ENCODE data around the gene DNAJB8. TPM values are rescaled to one million over a fixed set of nuclear protein-coding genes. Genes with fewer than 3 reads are reported as not detected.

DNAJB8 gene
- total RNA-seq, 1 experiment from 2014 or later: not detected

DNA sequence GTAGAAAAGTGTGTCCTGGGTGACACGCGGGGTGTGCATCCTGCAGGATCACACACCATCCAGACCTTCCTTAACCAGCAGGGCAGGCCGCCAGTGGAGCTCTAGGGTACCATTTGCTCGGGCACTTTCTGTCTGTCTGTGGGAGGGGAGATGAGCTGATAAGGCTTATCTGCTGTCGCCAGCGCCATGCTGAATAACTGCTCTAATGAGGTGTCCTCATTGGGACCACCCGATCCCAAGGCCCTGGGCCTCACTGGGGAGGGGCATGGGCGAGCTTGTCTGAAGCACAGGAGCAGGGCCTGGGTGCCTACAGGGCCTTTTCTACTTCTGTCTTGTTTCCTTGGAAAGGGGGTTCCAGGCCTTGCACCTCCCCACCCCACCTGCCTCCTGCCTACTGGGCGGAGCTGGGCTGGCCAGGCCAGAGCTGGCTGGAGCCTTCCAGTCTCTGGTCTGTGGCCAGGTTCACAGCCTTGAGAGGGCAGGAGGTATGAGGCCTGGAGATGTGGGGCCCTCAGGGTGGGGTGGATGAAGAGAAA, 28.8 kb upstream of the DNAJB8 start:
- no peak for DNase-seq (ENCODE audit: extremely low read depth, low read depth)

DNA sequence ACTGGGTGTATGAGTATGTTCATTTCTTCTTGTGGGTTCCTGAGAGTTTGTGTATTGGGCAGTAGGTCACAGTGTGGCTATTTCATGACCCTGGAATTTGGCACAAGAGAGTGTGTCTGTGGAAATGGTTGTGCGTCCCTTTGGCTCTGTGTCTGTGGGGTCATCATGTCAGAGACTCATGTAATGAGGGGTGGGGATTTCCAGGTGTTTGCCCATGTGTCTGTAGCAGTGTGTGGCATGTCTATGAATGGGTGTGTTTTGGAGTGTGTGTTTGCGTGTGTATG, 27.6 kb upstream of the DNAJB8 start:
- DNase-seq (ENCODE audit: extremely low read depth, low read depth): no peak

DNA sequence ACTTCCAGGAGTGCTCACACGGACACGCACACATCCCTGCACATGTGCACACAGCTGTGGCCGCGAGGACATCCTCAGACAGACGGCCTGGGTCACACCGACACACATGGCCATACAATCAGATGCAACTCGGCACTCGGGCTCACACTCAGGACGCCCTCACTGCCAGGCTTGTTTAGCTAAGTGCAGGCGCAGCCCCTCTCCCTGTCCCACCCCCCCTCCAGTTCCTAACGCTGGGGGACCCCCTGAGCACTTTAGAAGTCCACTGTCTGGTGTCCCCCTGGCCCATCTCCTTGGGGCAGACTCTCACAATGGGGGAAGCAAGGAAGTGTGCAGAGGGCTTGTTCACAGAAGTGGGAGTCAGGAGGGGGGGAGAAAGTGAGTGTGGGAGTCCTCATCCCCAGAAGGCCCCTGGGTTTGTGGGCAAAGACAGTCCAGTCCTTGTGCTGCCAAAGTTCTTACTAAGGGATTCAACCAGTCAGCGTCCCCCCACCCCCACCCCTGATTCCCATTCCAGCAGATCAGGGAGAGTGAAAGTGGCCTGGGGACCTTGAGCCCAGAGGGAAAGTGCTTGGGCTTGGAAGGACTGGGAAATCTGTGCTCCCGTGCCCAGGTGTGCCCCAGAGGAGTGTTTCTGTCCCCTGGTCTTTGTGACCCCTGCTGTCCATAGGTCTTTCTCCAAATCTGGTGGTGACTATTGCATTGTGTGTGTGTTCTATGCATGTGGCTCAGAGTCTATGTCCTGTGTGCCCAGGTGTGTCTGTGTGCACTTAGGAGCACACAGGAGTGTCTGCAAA, 27.1 kb upstream of the DNAJB8 start:
- no peak for DNase-seq (ENCODE audit: extremely low read depth, low read depth)

DNA sequence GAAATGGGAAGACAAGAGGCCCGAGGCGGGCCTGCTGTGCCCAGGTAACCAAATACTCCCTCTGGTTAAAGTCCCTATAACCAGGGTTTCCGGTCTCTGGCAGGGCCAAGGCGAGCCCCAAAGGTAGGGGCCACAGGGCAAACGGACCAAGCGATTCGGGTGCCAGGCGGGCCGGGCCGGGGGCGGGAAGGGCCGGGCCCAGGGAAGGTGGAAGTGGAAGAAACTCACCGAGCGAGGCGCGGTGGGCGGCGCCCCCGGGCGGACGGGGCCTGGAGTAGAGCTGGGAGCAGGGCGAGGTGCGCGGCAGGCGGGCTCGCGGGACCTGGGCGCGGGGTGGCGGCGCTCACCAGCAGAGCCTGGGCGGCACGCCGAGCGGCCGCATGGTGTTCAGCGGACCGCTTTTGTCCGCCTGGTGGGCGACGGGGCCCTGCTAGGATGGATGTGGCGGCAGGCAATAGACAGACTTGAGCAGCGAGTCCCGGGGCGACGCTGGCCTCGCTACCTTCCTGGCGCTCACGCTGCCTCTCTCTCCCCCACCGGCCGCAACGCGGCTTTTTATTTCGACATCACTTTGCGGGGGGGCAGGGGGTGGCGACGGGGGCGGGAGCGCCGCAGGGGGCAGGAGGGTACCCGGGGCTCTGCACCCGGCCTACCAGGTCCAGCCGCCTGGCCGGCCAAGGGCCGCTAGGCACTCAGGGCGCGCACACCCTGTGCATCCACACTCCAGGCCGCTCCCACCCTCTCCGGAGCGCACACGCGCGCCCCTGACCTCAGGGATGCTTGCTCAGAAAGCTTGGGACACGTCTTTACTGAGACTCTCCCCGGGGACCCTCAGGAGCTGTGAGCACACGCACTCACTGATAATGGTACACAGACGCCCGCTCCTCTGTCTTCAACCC, 26.2 kb upstream of the DNAJB8 start, which contains the start of gene GATA2:
Gene GATA2, minus strand, starts transcription at position 531 of the 899 bp plus-strand sequence. CDS start 6,170 bp downstream, outside the sequence.
- no peak for DNase-seq (ENCODE audit: extremely low read depth, low read depth)

DNA sequence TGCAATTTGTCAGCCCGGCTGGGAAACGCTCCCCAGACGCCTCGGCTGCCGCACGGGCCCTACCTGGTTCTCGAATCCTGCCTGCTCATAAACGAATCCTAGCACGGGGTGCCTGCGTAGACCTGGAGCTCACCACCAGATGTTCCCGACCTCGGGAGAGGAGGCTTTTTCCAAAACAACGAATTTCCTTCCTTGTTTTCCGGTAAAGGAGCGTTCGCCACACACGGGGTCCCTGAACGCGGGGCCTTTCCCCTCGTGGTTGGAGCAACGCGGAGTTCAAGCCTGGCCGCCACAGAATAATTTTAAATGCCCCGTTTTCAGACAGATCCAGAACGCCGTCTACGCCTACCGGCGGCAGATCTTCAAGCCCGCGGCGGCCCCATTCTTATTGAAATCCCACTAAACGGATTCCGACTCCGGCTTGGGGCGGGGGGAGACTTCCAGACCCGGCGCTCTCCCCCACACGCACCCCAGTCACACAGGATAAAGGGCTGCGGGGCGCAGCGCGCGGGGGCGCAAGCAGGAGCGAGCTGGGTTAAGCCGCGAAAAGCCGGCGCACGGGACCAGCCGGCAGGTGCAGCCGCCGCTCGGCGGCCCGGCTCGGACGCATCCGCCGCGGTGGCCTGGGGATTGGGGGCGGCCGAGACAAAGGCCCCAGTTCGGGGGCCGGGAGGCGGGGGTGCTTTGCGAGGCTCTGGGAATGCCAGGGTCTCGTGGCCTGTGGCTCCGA, 25.4 kb upstream of the DNAJB8 start:
- no peak for DNase-seq (ENCODE audit: extremely low read depth, low read depth)

DNA sequence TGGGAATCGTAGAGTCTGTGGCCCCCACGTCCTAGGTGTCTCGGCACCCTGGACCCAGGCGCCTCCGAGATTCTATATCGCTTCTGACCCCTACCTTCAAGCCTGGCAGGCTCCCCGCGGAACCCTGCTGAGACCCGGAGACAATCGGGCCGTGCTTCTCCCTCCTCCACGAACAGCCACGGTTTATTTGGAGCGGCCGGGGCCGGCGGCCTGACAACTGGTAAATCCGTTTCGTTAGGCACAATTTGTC, 24.9 kb upstream of the DNAJB8 start:
- DNase-seq (ENCODE audit: extremely low read depth, low read depth): no peak

DNA sequence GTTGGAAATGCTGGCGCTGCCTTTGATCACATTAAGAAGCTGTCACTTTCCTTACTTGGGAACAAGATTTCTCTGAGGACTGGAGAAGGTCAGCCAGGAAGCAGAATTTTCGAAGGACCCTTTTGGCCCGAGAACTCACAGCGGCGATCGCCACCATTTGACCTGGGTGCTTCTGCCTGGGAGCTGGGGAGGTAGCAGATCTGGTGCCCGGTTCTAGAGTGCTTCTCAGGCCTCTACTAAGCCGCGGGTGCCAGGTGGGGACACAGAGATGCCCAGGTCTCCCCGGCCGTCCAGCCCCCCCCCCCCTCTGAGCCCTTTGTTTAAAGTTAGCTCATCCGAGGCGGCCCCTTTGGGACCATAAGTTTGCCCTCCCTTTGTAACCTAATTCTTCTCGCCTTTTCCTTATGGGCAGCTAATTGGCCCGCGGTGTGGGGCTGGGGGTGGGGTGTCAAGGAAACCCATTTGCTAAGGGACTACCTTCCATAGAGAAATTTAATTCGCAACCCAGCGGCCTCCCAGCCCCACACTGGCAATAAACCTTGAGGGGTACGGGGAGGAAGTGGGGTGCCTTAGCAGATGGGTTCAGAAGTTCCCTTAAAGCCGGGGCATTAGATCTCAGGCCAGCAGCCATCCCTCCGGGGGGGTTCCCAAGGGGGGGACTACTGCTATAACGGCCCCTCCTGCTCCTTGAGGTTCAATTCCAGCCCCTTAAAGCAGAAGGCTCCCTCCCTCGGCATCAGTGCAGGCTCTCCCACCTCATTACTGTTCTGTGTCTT, 24.4 kb upstream of the DNAJB8 start:
- no peak for DNase-seq (ENCODE audit: extremely low read depth, low read depth)

DNA sequence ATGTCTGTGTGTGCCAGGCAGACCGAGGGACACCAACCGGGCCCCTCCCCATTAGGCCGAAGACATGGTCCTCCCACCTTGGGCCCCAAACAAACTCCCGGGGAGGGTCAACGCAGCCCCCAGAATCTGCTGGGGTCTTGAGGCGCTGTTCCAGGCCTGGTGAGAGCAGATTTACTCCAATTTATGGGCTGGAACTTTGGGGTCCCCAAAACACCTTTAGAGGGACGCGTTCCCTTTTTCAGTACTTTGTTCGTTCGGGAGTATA, 23.9 kb upstream of the DNAJB8 start:
- no peak for DNase-seq (ENCODE audit: extremely low read depth, low read depth)

DNA sequence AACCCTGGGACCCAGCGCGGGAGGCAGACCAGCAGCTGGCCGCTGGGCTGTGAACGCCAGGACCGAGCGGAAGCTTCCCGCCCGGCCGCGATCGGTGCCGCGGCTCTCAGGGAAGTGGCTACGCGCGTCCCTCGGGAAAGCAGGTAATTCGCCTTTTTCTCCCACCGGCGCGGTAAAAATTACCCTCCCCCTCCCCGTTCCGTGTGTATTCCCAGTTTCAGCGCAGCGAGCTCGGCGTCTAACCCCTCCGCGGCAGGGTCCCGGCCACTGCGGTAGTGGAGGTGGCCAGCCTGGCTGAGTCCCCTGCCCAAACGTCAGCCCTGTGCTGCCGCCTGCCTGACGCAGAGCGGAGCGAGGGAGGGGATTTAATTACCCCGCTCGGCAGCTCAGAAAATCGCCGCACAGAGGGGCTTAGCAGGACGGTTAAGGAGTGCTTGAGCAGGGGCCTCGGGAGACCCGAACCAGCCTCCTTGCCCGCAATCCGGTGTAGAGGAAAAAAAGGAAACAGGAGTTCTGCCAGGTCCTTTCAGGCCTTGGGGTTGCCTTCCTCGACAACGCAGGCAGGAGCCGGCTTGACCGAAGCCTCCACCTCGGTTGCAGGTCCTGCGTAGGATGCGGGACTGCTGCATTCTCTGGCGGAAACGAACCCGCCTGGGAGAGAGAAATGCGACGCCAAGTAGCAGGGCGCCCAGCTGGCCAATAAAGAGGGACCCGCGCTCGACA, 23.4 kb upstream of the DNAJB8 start:
- no peak for DNase-seq (ENCODE audit: extremely low read depth, low read depth)

DNA sequence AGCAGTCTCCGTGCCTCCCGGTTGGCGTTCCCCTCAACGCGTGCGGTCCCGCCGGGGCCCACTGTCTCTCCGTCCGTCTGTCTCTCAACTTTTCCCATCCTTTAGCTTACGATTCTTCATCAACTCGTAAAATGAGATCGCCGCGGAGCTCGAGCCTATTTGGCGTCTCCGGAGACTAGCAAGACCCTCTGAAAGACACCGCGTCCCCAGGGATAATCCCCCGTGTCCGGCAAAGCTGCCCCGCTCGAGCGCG, 22.9 kb upstream of the DNAJB8 start:
- DNase-seq (ENCODE audit: extremely low read depth, low read depth): no peak

DNA sequence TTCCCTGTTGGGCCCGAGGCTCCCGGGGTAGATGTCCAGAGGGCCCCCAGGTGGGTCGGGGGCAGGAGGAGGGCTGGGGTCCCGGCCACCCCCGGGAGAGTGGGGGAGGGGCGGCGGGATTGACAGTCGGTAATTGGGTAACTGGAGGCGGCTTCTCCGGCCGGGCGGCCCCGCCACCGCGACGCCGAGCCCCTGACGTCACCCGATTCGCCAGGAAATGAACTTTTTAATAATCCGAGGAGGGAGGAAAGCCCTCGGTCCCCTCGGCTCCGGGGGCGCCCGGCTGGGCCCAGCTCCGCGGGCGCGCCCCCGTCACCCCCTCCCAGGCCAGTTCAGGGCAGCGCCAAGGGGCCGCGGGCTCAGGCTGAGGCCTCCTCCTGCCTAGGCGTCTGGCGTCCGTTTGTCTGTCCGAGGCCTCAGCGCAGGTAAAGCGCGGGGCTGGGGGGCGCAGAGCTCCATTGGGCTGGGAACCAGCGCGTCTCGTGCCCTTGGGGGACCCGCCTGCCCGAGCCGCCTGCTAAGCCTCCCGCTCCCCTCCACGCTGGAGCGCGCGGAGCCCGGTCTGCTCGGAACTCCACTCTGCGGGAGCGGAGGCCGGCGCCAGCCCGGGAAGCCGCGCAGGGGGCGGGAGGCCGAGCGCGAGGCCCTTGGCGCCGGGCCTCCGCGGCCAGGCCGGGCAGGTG, 22.4 kb upstream of the DNAJB8 start:
- no peak for DNase-seq (ENCODE audit: extremely low read depth, low read depth)

DNA sequence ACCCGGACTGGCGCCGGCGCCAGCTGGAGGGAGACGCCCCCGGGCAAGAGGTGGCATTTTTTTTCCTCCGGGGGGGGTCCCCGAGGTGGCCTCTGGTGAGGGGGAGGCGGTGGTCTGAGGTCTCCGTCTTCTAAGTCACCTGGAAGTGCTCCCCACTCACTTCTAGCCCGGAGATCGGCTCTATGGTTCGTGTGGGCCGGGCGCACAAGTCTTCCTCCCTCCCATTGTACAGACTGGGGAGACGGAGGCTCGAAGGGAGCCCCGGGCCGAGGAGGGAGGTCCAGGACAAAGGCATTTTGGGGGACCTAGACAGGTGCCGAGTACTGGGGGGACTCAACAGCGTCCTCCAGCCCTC, 21.9 kb upstream of the DNAJB8 start:
- DNase-seq (ENCODE audit: extremely low read depth, low read depth): no peak

DNA sequence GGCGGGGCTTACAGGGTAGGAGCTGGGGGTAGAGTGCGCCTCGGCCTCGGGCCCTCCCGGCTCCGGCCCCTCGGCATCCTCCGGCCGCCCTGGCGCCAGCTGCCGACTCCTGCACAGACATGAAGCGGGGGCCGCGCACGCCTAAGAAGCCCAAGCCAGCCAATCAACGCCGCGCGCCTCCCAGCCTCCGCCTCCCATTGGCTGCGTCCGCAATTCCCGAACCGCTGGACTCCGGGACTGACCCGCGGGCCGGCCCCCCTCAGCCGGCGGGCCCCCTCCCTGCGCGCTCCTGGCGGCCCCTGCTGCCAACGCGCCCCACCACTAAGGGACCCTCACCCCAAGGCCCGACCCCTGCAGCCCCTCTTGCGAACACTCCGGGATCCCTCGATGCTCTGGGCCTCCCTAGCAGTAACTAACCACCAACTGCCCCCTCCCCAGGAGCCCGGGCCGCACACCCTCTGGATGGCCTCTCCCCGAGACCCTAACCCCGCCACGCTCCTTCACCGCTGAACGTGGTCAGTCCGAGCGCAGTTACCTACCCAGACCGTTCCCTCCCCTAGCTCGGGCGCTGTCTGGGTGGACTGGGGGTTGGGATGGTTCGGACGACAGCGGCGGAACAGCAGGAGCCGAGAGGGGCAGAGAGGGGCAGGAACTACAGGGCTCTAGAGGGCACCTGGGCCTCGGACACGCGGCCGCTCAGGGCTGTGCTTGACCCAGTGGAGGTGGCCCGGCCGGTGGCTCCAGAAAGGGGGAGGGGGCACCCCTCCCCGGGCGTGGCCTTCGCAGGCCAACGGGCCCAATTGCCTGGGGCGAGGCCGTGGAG, 21.3 kb upstream of the DNAJB8 start:
- peak; percentile 84 for DNase-seq (ENCODE audit: extremely low read depth, low read depth)

DNA sequence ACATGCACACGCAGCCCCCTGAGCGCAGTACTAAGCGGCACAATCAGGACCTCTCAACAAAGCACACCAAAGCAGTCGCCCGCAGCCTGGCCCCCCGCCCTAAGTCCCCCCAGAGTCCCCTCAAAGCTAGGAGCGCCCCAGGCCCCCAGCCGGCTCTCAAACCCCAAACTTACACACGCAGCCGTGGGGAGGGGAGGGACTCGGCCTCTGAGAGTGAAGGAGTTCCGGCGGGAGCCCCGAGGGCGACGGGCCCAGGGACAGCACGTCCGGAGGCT, 20.8 kb upstream of the DNAJB8 start:
- no peak for DNase-seq (ENCODE audit: extremely low read depth, low read depth)

DNA sequence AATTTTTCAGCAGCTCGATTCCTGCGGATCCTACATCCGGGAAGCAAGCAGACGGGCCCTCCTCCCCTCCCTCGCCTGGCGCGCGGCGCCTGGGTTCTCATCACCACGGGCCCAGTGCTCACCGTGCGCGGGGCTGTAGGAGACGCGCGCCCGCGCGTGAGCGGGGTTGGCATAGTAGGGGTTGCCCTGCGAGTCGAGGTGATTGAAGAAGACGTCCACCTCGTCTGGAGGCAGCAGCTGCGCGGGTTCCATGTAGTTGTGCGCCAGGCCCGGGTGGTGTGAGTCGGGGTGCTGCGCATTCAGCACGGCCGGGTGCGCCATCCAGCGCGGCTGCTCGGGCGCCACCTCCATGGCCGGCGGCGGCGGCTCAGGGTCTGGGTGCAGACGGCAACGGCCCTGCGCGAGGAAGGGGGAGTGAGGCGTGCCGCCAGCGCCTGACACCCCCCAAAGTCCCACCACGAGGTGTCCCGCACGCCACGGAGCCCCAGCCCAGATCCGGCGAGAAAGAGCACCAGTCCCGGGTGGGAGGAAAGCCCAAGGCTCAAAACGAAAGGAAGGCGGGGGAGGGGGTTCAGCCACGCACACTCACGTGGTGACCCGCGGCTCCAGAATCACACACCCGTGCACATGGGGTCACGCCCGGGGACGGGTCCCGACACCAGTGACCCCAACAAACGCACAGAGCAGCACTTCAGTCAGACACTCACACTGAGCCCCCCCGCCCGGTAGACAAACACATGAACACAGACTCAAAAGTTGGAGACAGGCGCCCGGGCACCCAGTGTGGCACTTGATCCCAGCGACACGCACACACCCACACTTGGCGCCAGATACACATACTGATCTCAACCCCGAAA, 20.2 kb upstream of the DNAJB8 start:
- no peak for DNase-seq (ENCODE audit: extremely low read depth, low read depth)

DNA sequence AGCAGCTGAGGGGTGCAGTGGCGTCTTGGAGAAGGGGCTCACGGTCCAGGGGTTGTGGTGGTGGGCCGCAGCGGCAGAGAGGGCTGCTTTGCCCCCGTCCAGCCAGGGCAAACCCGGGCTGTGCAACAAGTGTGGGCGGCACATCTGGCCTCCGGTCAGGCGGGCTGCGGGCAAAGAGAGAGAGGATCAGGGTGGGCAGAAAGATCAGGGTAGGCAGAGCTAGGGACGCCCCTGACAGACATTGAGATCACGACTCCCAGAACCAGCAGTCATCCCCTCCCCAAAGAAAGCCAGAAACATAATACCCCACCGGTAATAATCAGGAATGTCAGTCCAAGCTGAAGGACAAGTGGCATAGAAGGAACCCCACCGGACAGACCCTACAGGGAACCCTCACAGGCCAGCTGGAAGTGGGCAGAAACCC, 19.5 kb upstream of the DNAJB8 start:
- DNase-seq (ENCODE audit: extremely low read depth, low read depth): no peak

DNA sequence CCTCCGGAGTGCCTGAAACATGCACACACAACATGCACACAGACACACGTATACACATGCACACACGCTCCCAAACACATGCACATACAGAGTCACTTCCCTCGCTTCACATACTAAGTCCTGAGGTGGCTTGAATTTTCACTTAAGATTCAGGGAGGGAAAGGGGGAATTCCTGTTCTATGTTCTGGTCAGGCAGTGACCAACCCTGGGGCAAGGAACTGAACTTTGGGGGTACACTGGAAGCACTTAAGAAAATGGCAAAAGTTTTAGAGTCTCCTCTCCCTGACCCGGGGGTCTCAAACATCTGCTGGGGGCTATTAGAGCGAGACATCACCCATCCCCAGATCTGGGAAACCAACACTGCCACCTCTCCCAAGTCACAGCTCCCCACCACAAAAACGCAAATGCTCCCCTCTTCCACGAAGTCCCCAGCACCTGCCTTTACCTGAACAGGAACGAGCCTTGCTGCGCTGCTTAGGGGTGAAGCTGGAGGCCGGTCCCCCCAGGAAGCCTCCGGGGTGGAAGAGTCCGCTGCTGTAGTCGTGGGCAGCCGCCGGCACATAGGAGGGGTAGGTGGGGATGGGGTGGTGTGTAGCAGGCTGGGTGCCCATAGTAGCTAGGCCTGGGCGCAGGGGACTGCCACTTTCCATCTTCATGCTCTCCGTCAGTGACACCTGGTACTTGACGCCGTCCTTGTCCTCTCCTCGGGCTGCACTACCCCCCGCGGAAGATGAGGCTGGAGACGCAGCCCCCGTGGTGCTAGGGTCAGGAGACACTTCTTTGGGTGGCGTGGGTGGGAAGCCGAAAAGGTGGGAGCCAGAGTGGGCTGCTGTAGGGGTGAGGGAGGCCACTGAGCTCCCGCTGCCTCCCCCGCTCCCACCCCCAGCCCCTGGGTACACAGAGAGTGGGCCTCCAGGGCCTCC, 18.9 kb upstream of the DNAJB8 start:
- DNase-seq (ENCODE audit: extremely low read depth, low read depth): no peak
